SJCRH30 (cell line): ENCODE data around the gene ADAMTSL1. TPM values are rescaled to one million over a fixed set of nuclear protein-coding genes. Genes with fewer than 3 reads are reported as not detected.

Source experiments
- DNase-seq, 2 experiments: peaks; one replicate each; pipeline ENCODE4 v3.0.0-alpha.2; 2015 to 2020
- H3K27ac ChIP-seq: fragments of 250-450 bp; sonication (Bioruptor Pico); 2 replicates; pipeline ENCODE4 v1.5.1; 2020; ENCODE audit warnings: mild to moderate bottlenecking, moderate library complexity
- H3K27me3 ChIP-seq: fragments of 250-450 bp; sonication (Bioruptor Pico); 2 replicates; pipeline ENCODE4 v1.5.1; 2020; ENCODE audit warnings: mild to moderate bottlenecking, moderate library complexity
- H3K36me3 ChIP-seq: fragments of 250-450 bp; sonication (Bioruptor Pico); 2 replicates; pipeline ENCODE4 v1.5.1; 2020; ENCODE audit warnings: mild to moderate bottlenecking, moderate library complexity
- H3K4me1 ChIP-seq: fragments of 250-450 bp; sonication (Bioruptor Pico); 2 replicates; pipeline ENCODE4 v1.5.1; 2020; ENCODE audit warnings: mild to moderate bottlenecking, moderate library complexity
- H3K4me3 ChIP-seq: fragments of 250-450 bp; sonication (Bioruptor Pico); 2 replicates; pipeline ENCODE4 v1.5.1; 2020; ENCODE audit warnings: mild to moderate bottlenecking, moderate library complexity
- H3K9me3 ChIP-seq: fragments of 250-450 bp; sonication (Bioruptor Pico); replicated peaks from 2 replicates; pipeline ENCODE4 v1.5.1; 2020; ENCODE audit warnings: mild to moderate bottlenecking, moderate library complexity
- total RNA-seq: library from RNA; depleted of rRNA; stranded (reverse); fragments of >200 nt; shearing (Covaris generic); gene quantifications from 2 replicates; pipeline ENCODE4 v1.2.3, GENCODE V29; 2014

Gene ADAMTSL1
- total RNA-seq, 1 experiment from 2014 or later: 3.3 TPM

GRCh38 chr9:18544456-18544855, 70.5 kb downstream of the ADAMTSL1 start:
- Histone ChIP-seq H3K4me1 (no peaks in the 10 kb centered on the region), H3K27me3 (no peaks in the 10 kb centered on the region), H3K9me3 (no peaks in the 10 kb centered on the region), H3K4me3 (no peak overlapping the region), H3K27ac (no peak overlapping the region), H3K36me3 (no peaks in the 10 kb centered on the region)
- DNase-seq: no peak

DNA sequence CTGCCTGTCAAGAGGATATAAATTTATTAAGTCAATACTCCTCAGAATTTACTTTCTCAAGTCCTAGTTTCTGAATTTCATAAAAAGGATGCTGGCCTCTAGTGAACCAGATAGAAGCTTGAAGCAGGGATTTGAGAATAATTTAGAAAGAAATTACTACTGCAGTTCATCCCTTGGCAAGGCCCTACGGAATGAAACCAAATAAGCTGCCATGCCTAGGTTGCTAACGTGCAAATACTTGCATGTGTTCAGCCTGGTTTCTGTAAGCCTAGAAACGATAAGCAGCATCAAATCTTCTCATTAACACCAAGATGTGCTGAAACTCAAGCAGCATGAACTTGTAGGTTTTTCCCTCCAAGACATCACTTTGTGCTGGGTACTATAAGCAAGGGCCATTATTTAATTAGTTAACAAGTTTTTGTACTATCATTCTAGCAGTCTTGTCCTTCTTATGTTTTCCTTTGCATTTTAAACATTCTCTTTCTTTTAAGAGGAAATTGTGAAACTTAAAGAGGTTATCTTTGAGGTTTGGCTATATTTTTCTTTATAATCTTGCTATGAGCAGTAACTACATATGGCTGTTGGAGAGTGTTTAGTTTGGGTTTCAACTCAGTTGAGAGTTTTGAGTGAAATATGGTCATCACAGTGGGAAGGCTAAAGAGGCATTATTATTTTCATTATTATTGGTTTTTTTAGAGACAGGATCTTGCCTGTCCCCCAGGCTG, 71.8 kb downstream of the ADAMTSL1 start:
- Histone ChIP-seq H3K27me3 (no peaks in the 10 kb centered on the region), H3K4me1 (no peaks in the 10 kb centered on the region), H3K27ac (no peak overlapping the region), H3K36me3 (no peaks in the 10 kb centered on the region), H3K9me3 (no peaks in the 10 kb centered on the region), H3K4me3 (no peak overlapping the region)
- no peak for DNase-seq

DNA sequence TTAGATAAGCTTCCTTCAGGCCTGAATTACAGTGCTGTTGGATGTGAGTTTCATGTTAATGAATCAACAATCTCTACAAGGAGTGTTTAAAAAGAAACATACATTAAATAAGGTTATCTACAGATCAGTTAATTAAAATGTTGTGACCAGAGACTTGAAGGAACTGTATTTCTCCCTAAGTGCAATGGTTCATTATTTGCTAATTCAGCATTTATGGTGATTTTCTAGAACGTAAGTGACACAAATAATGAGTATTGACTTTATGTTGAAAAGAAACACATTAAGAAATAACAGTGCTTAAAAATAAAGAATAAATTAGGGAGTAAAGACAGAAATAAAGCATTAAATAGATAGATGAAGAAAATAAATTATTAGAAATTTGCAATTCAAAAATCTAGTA, 74.5 kb downstream of the ADAMTSL1 start:
- no peaks in the 10 kb centered on the region for H3K27me3 ChIP-seq
- no peaks in the 10 kb centered on the region for H3K36me3 ChIP-seq
- no peak overlapping the region for H3K27ac ChIP-seq
- no peaks in the 10 kb centered on the region for H3K4me1 ChIP-seq
- no peaks in the 10 kb centered on the region for H3K9me3 ChIP-seq
- no peak overlapping the region for H3K4me3 ChIP-seq
- no peak for DNase-seq

GRCh38 chr9:18549772-18550171, 75.8 kb downstream of the ADAMTSL1 start:
- no peak overlapping the region for H3K27ac ChIP-seq
- H3K9me3 ChIP-seq: no peaks in the 10 kb centered on the region
- no peaks in the 10 kb centered on the region for H3K4me1 ChIP-seq
- no peaks in the 10 kb centered on the region for H3K27me3 ChIP-seq
- H3K36me3 ChIP-seq: no peaks in the 10 kb centered on the region
- no peak for DNase-seq
- H3K4me3 ChIP-seq: no peak overlapping the region

GRCh38 chr9:18550286-18550685, 76.3 kb downstream of the ADAMTSL1 start:
- Histone ChIP-seq H3K4me3 (no peak overlapping the region), H3K27me3 (no peaks in the 10 kb centered on the region), H3K4me1 (no peaks in the 10 kb centered on the region), H3K9me3 (no peaks in the 10 kb centered on the region), H3K27ac (no peak overlapping the region), H3K36me3 (no peaks in the 10 kb centered on the region)
- no peak for DNase-seq

DNA sequence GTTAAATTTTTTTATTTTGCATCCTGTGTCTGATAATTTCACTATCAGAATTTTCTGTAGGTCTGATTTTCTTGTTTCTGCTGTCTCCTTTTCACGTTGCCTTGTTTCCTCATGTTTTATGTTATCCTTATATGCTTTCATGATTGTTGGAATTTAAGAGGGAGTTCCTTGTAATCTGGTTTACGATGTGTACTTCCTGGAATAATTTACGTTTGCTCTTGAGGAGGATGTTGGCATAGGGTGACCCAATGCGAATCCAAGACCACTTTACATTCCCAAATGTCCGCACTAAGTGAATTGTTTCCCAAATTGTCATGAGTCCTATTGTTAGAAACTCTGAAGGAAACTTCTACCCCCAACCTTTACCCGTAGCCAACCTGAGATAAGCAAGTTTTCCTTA, 80.3 kb downstream of the ADAMTSL1 start:
- Histone ChIP-seq H3K36me3 (no peaks in the 10 kb centered on the region), H3K27me3 (no peaks in the 10 kb centered on the region), H3K4me3 (no peak overlapping the region), H3K4me1 (no peaks in the 10 kb centered on the region), H3K27ac (no peak overlapping the region), H3K9me3 (0 out of 2 replicates have a peak, but pooled peaks cover 2% of the 10 kb centered on the region)
- no peak for DNase-seq

DNA sequence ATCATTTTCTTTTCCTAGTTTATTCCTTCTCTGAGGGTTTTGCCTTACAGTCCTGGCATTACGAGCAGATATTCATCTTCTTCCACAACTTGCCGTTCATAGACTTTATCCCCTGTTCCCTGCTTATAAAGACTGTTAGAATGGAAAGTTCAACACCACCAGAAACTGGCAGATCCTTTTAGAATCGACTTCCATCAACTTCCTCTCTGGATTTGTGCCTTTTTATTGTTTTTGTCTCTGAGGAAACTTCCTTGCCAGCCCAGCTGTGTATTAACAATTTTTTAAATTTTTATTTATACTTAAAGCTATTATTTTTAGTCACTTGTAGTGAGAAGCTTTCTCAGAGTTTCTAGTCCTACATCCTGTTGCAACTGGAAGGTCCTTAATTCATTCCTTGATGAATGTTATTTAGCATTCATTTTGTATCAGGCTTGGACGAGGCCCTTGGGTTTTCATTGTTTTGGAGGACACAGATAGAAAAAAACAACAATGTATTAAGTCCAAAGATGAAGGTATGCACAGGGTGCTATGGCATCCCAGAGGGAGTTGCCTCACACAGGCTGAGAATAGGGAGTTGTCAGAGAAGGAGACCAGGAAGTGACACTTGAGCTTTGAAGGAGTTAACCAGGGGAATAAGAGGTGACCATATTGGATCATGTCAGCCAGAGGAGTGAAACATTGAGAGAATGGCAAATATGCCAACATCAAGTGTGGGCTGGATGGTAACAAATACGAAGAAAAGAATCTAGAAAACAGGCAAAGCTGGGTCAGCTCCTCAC, 81.3 kb downstream of the ADAMTSL1 start:
- Histone ChIP-seq H3K27me3 (no peaks in the 10 kb centered on the region), H3K4me1 (no peaks in the 10 kb centered on the region), H3K4me3 (no peak overlapping the region), H3K9me3 (0 out of 2 replicates have a peak, but pooled peaks cover 2% of the 10 kb centered on the region), H3K36me3 (no peaks in the 10 kb centered on the region), H3K27ac (no peak overlapping the region)
- no peak for DNase-seq

GRCh38 chr9:18564018-18564880, 90.3 kb downstream of the ADAMTSL1 start:
- Histone ChIP-seq H3K4me3 (no peak overlapping the region), H3K36me3 (no peaks in the 10 kb centered on the region), H3K4me1 (no peaks in the 10 kb centered on the region; the same call in 1 of the 2 replicates), H3K27me3 (no peaks in the 10 kb centered on the region), H3K27ac (no peak overlapping the region), H3K9me3 (peaks cover under 1% of the 10 kb centered on the region; the same call in 1 of the 2 replicates)
- DNase-seq: no peak

DNA sequence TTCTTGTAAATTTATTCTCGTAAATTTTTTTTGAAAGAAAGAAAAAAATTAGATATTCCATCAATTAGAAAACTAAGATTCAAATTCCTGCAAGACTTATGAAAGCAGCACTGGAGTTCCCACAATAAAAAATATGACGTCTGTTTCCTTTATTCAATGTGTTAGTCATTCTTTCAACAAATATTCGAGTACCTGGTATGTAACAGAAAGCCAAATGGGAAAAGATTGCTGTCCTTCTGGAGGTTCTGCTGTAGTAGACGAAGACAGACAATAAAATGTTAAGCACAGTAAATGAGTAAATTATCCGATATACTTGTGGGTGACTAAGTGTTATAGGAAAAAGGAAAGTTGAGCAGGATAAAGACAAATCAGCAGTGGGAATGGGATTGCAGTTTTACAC, 92.2 kb downstream of the ADAMTSL1 start:
- no peak for DNase-seq
- H3K27me3 ChIP-seq: no peaks in the 10 kb centered on the region
- no peak overlapping the region for H3K27ac ChIP-seq

DNA sequence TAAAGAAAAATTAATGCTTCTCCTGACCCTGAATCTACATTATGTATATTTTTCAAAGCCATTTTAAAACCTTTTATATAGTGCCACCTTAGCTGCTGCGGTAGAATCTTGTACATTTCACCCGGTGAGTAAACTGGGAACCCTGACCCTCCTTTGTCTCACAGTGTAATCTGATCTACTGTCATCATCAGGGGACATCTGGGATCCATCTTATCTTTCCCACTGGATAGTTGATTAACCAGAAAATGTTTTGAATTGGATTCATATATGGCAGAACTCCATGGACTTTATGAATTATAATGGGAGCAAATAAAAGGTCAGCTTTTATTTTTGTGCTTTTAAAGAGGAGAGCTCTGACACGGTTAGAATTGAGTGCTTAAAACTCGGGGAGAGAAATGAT, 95.0 kb downstream of the ADAMTSL1 start:
- no peaks in the 10 kb centered on the region; the same call in 1 of the 2 replicates for H3K9me3 ChIP-seq
- H3K36me3 ChIP-seq: no peaks in the 10 kb centered on the region
- no peaks in the 10 kb centered on the region; the same call in 1 of the 2 replicates for H3K4me1 ChIP-seq
- H3K27ac ChIP-seq: no peak overlapping the region
- H3K27me3 ChIP-seq: no peaks in the 10 kb centered on the region
- peak in 1 of 2 experiments; percentile 16 for DNase-seq
- no peak overlapping the region for H3K4me3 ChIP-seq

More for the DNA sequence above, 92.2 kb downstream of the ADAMTSL1 start:
- H3K4me1 ChIP-seq: no peaks in the 10 kb centered on the region; the same call in 1 of the 2 replicates
- no peaks in the 10 kb centered on the region; the same call in 1 of the 2 replicates for H3K9me3 ChIP-seq
- H3K36me3 ChIP-seq: no peaks in the 10 kb centered on the region
- no peak overlapping the region for H3K4me3 ChIP-seq

GRCh38 chr9:18569941-18570630, 96.1 kb downstream of the ADAMTSL1 start:
- no peak overlapping the region for H3K4me3 ChIP-seq
- H3K4me1 ChIP-seq: no peaks in the 10 kb centered on the region; the same call in 1 of the 2 replicates
- DNase-seq: no peak
- H3K9me3 ChIP-seq: no peaks in the 10 kb centered on the region; the same call in 1 of the 2 replicates
- H3K27me3 ChIP-seq: no peaks in the 10 kb centered on the region
- no peak overlapping the region for H3K27ac ChIP-seq
- H3K36me3 ChIP-seq: no peaks in the 10 kb centered on the region

- Histone ChIP-seq H3K4me1 (no peaks in the 10 kb centered on the region; the same call in 1 of the 2 replicates), H3K27me3 (no peaks in the 10 kb centered on the region), H3K27ac (no peak overlapping the region), H3K9me3 (no peaks in the 10 kb centered on the region; the same call in 1 of the 2 replicates), H3K36me3 (no peaks in the 10 kb centered on the region), H3K4me3 (no peak overlapping the region)
- DNase-seq: no peak
Measured at GRCh38 chr9:18573021-18573556, 99.1 kb downstream of the ADAMTSL1 start.

- no peak for DNase-seq
- Histone ChIP-seq H3K9me3 (no peaks in the 10 kb centered on the region), H3K36me3 (no peaks in the 10 kb centered on the region), H3K27ac (no peak overlapping the region), H3K4me3 (no peak overlapping the region), H3K4me1 (peaks cover 5% of the 10 kb centered on the region; the same call in 1 of the 2 replicates), H3K27me3 (no peaks in the 10 kb centered on the region)
Measured at GRCh38 chr9:18575686-18576085, 101.7 kb downstream of the ADAMTSL1 start.

DNA sequence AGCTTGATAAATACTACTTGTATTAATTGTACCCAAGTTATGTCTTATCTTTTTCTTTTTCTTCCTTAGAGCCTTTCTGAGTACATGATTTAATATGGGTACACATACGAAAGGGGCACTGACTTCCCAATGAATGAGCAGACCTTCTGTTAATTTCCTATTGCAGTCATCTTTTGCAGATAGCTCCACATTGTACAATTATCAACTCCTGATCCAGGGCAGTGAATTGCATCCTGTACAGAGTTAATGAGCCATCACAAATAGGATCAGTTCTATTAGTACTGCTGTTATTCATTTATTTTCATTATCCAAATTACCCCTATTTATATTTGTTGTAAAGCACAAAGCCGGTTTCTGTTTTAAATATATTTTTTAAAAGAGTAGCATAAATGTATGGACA, 105.6 kb downstream of the ADAMTSL1 start:
- Histone ChIP-seq H3K36me3 (no peaks in the 10 kb centered on the region), H3K27me3 (no peaks in the 10 kb centered on the region), H3K27ac (no peak overlapping the region), H3K4me1 (peaks cover 5% of the 10 kb centered on the region; the same call in 1 of the 2 replicates), H3K9me3 (no peaks in the 10 kb centered on the region), H3K4me3 (no peak overlapping the region)
- no peak for DNase-seq
